Gastrocnemius medialis (tissue), 4 donors: ENCODE results near the gene PCDHB5.
"Not testable (repeated sequence)": the region's sequence is repeated elsewhere in the genome, so short reads cannot be mapped to it uniquely, and the experiment has no call there.

ENCODE experiments used
- CTCF ChIP-seq, 5 experiments: fragments of 450-650 bp in 3 of 5; fragments of 200-600 bp in 2 of 5; sonication (generic) in 2 of 5; IDR thresholded peaks in 4 of 5; conservative IDR thresholded peaks in 1 of 5; 1 replicate in 4 of 5; 2 replicates in 1 of 5; pipeline ENCODE4 v1.5.1; 2016 to 2019; ENCODE audit warnings: antibody characterized with exemption in 5 of 5, mild to moderate bottlenecking in 3 of 5, moderate library complexity in 3 of 5
- POLR2A ChIP-seq, 2 donors: fragments of 450-650 bp; IDR thresholded peaks; one replicate each; pipeline ENCODE4 v1.6.1; 2017; ENCODE audit warnings: antibody characterized with exemption in 2 of 2, mild to moderate bottlenecking in 2 of 2, moderate library complexity in 2 of 2

- TF ChIP-seq CTCF (IDR thresholded peaks at IDR 0.05 in 4 of 5, conservative IDR thresholded peaks at IDR 0.05 in 1 of 5); POLR2A (IDR thresholded peaks at IDR 0.05): not testable (repeated sequence)
Observed at GRCh38 chr5:141096181-141096580, 38.8 kb upstream of the PCDHB5 start.
